ENCODE results near the gene KDELR3. TPM values are rescaled to one million over a fixed set of nuclear protein-coding genes. Genes with fewer than 3 reads are reported as not detected.

The KDELR3 gene
- total and polyA plus RNA-seq, 10 donors, result 1.00 to 4.9 (median 2.9) TPM

DNA sequence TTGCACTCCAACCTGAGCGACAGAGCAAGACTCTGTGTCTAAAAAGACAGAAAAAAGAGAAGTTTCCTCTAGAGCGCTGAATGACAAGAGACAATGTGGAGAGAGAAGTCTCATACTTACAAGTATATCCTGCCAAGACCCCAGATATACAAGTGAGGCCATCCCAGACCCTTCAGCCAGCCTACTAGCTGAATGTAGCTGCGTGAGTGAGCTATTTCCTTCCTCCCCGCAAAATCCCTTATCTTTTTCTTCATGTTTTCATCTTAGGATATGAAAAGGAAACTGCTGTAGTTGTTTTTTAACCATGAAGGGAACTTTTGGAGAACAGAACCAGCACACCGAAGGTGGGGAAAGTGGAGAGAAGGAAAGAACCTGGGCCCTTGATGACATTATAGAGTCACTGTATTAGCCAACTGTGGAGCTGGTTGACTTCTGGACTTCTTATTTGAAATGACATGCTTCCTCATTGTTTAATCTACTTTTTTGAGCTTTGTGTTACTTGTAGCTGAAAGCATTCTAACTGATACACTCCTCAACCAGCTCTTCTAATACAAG is 42.6 kb downstream of the KDELR3 start:
- Histone ChIP-seq H3K27ac (no peak overlapping the region), H3K4me1 (peaks cover 0 to 10% (median 8%) of the 10 kb centered on the region in 6 donors), H3K4me3 (no peak overlapping the region), H3K36me3 (no peaks in the 10 kb centered on the region), H3K27me3 (replicated peaks in 1 of 7) (peaks cover 0 to 3% (median 0%) of the 10 kb centered on the region in 7 donors), H3K9me3 (no peaks in the 10 kb centered on the region)
- 50 to 71% (median 65%) methylated on average over 5 of the region's 5 CpGs for WGBS, 5 donors
- no peak for DNase-seq
- intact Hi-C loops (cut with DNase I; ENCODE audit: low total_unique reads), result no loop called here
- TF ChIP-seq POLR2A (IDR thresholded peaks at IDR 0.05), result no peak
- no peak for TF ChIP-seq POLR2AphosphoS5 (IDR thresholded peaks at IDR 0.05)
- TF ChIP-seq, protein P1, sequence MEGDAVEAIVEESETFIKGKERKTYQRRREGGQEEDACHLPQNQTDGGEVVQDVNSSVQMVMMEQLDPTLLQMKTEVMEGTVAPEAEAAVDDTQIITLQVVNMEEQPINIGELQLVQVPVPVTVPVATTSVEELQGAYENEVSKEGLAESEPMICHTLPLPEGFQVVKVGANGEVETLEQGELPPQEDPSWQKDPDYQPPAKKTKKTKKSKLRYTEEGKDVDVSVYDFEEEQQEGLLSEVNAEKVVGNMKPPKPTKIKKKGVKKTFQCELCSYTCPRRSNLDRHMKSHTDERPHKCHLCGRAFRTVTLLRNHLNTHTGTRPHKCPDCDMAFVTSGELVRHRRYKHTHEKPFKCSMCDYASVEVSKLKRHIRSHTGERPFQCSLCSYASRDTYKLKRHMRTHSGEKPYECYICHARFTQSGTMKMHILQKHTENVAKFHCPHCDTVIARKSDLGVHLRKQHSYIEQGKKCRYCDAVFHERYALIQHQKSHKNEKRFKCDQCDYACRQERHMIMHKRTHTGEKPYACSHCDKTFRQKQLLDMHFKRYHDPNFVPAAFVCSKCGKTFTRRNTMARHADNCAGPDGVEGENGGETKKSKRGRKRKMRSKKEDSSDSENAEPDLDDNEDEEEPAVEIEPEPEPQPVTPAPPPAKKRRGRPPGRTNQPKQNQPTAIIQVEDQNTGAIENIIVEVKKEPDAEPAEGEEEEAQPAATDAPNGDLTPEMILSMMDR (IDR thresholded peaks at IDR 0.05 in 8 of 11, conservative IDR thresholded peaks at IDR 0.05 in 3 of 11), result no peak

- no peaks in the 10 kb centered on the region for H3K27me3 ChIP-seq (replicated peaks in 1 of 7)
- intact Hi-C loops (cut with DNase I; ENCODE audit: low total_unique reads), result no loop called here
- H3K9me3 ChIP-seq, result no peaks in the 10 kb centered on the region
- peak; percentile 77 for DNase-seq
- 52 to 78% (median 67%) methylated on average over 1 of the region's 1 CpG for whole genome bisulfite sequencing, 5 donors
- H3K4me3 ChIP-seq, result no peak overlapping the region
- H3K4me1 ChIP-seq, result no peaks in the 10 kb centered on the region
- no peak overlapping the region for H3K27ac ChIP-seq
- H3K36me3 ChIP-seq, result no peaks in the 10 kb centered on the region
- TF ChIP-seq POLR2AphosphoS5 (IDR thresholded peaks at IDR 0.05) (peak in 1 of 3 donors; percentile 14), POLR2A (IDR thresholded peaks at IDR 0.05) (no peak)
- TF ChIP-seq, protein P1 (IDR thresholded peaks at IDR 0.05 in 8 of 11, conservative IDR thresholded peaks at IDR 0.05 in 3 of 11), result peak in 4 of 11 experiments; percentile 18 to 39 (median 26)
Measured at GRCh38 chr22:38513063-38513462, 45.2 kb downstream of the KDELR3 start.

GRCh38 chr22:38518620-38519019 is 50.7 kb downstream of the KDELR3 start:
- intact Hi-C loops (cut with DNase I; ENCODE audit: low total_unique reads), result no loop called here
- no peaks in the 10 kb centered on the region for H3K4me1 ChIP-seq
- no peaks in the 10 kb centered on the region for H3K9me3 ChIP-seq
- no peak for TF ChIP-seq POLR2A (IDR thresholded peaks at IDR 0.05)
- TF ChIP-seq, protein P1 (IDR thresholded peaks at IDR 0.05 in 8 of 11, conservative IDR thresholded peaks at IDR 0.05 in 3 of 11), result no peak
- no peak for TF ChIP-seq POLR2AphosphoS5 (IDR thresholded peaks at IDR 0.05)
- no peaks in the 10 kb centered on the region for H3K36me3 ChIP-seq
- H3K4me3 ChIP-seq, result no peak overlapping the region
- H3K27me3 ChIP-seq (replicated peaks in 1 of 7), result peaks cover 0 to 10% (median 0%) of the 10 kb centered on the region in 7 donors
- 92 to 99% (median 98%) methylated on average over 4 of the region's 4 CpGs for WGBS, 5 donors
- no peak overlapping the region for H3K27ac ChIP-seq
- DNase-seq, result no peak

GRCh38 chr22:38519453-38520250 is 51.8 kb downstream of the KDELR3 start:
- no peaks in the 10 kb centered on the region for H3K9me3 ChIP-seq
- H3K27me3 ChIP-seq (replicated peaks in 1 of 7), result peaks cover 0 to 14% (median 0%) of the 10 kb centered on the region in 7 donors
- no peaks in the 10 kb centered on the region for H3K36me3 ChIP-seq
- no peak overlapping the region for H3K4me3 ChIP-seq
- intact Hi-C loops (cut with DNase I; ENCODE audit: low total_unique reads), result no loop called here
- DNase-seq, result no peak
- WGBS, 5 donors, result 93 to 99% (median 96%) methylated on average over 2 of the region's 2 CpGs
- TF ChIP-seq POLR2AphosphoS5 (IDR thresholded peaks at IDR 0.05), result no peak
- H3K4me1 ChIP-seq, result no peaks in the 10 kb centered on the region
- H3K27ac ChIP-seq, result no peak overlapping the region

All from spleen (tissue), 11 donors.